Fibroblast of lung (primary cell): Measurements from ENCODE around the gene OR2AT4. TPM values are rescaled to one million over a fixed set of nuclear protein-coding genes. Genes with fewer than 3 reads are reported as not detected.
"Not testable (repeated sequence)": the region's sequence is repeated elsewhere in the genome, so short reads cannot be mapped to it uniquely, and the experiment has no call there.

Experiments used
- DNase-seq, 2 donors: peaks; one replicate each; pipeline versions ENCODE4 v3.0.0 to v3.0.0-alpha.2; 2010; ENCODE audit warnings: low read depth in 2 of 2
- H2AFZ ChIP-seq: 2 replicates; pipeline ENCODE4 v1.5.1; 2012; ENCODE audit warnings: low read length, control low read depth, inconsistent platforms
- H3K27ac ChIP-seq: 2 replicates; pipeline ENCODE4 v1.5.1; 2011; ENCODE audit warnings: low read length, control low read depth; ENCODE audit not compliant: insufficient read depth
- H3K27me3 ChIP-seq: 2 replicates; pipeline ENCODE4 v1.5.1; 2011; ENCODE audit warnings: mild to moderate bottlenecking, low read length; ENCODE audit not compliant: control insufficient read depth, insufficient read depth
- H3K36me3 ChIP-seq: 2 replicates; pipeline ENCODE4 v1.5.1; 2011; ENCODE audit warnings: low read length; ENCODE audit not compliant: control insufficient read depth, insufficient read depth
- H3K4me1 ChIP-seq: 2 replicates; pipeline ENCODE4 v1.5.1; 2011; ENCODE audit warnings: low read length; ENCODE audit not compliant: control insufficient read depth, insufficient read depth; ENCODE audit errors: extremely low read depth
- H3K4me2 ChIP-seq: 2 replicates; pipeline ENCODE4 v1.5.1; 2011; ENCODE audit warnings: low read length, control low read depth; ENCODE audit not compliant: insufficient read depth; ENCODE audit errors: extremely low read depth
- H3K4me3 ChIP-seq, 4 experiments: fragments of 200-600 bp in 1 of 4; sonication (generic) in 1 of 4; replicated peaks in 1 of 4; 2 replicates each; pipeline ENCODE4 v1.5.1; 2011 to 2016; ENCODE audit warnings: low read length in 4 of 4, low read depth in 3 of 4, mild to moderate bottlenecking in 3 of 4, control low read depth in 2 of 4, inconsistent platforms in 1 of 4, mixed read lengths in 1 of 4; ENCODE audit not compliant: insufficient read depth in 1 of 4; ENCODE audit errors: control extremely low read depth in 1 of 4
- H3K79me2 ChIP-seq: 2 replicates; pipeline ENCODE4 v1.5.1; 2012; ENCODE audit warnings: mild to moderate bottlenecking, low read length, inconsistent platforms; ENCODE audit not compliant: control insufficient read depth, insufficient read depth
- H3K9ac ChIP-seq: 2 replicates; pipeline ENCODE4 v1.5.1; 2011; ENCODE audit warnings: mild to moderate bottlenecking, low read length, control low read depth; ENCODE audit not compliant: insufficient read depth
- H3K9me3 ChIP-seq: 2 replicates; pipeline ENCODE4 v1.5.1; 2012; ENCODE audit warnings: low read depth, low read length; ENCODE audit not compliant: control insufficient read depth, insufficient read depth
- H4K20me1 ChIP-seq: 2 replicates; pipeline ENCODE4 v1.5.1; 2011; ENCODE audit warnings: low read length; ENCODE audit not compliant: control insufficient read depth, insufficient read depth; ENCODE audit errors: extremely low read depth
- EZH2 ChIP-seq: IDR thresholded peaks from 2 replicates; pipeline ENCODE4 v1.5.1; 2012; ENCODE audit warnings: low read length, control low read depth, mild to moderate bottlenecking; ENCODE audit errors: missing control alignments
- polyA plus RNA-seq, 2 donors: library from polyadenylated mRNA; depleted of rRNA in 1 of 2; stranded (reverse) in 1 of 2; unstranded in 1 of 2; fragments of >200 nt; gene quantifications; 2 replicates each; pipeline ENCODE4 v1.2.1, GENCODE V29; 2011 to 2012; ENCODE audit warnings: missing spikeins in 1 of 2
- total RNA-seq: library from RNA; depleted of rRNA; stranded (reverse); fragments of >200 nt; gene quantifications from 2 replicates; pipeline ENCODE4 v1.2.1, GENCODE V29; 2014
- TF ChIP-seq, protein P1 (sequence below), 2 donors: IDR thresholded peaks in 1 of 2; conservative IDR thresholded peaks in 1 of 2; 1 replicate in 1 of 2; 2 replicates in 1 of 2; pipeline ENCODE4 v1.5.1; 2011 to 2012; ENCODE audit warnings: low read length in 2 of 2, control low read depth in 1 of 2, inconsistent platforms in 1 of 2, low read depth in 1 of 2, mild to moderate bottlenecking in 1 of 2

OR2AT4 gene
- total and polyA plus RNA-seq, 2 donors (not counting 1 experiment from before 2014, with no cell fraction given) = not detected

DNA sequence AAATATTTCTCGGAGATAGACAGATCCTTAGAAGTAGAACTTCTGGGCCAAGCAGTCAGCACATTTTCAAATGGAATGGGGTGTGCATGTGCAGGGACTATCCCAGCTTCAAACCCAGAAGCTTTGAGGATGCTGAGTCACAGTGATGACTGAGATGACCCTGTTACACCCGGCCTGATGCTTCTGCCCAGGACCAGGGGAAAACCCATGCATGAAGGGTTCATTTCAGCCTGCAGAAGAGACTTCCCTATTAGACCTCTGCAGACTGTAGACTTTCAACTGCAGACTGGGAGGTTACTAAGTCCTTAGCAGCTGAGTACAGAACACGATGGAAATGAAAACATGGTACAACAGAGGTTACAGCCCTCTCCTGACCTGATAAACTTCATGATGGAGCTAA lies 3.6 kb upstream of the OR2AT4 start:
- Histone ChIP-seq H3K27ac (no peak overlapping the region), H3K27me3 (peaks cover 6% of the 10 kb centered on the region), H3K79me2 (no peaks in the 10 kb centered on the region), H3K9ac (no peak overlapping the region), H3K4me2 (no peak overlapping the region), H3K9me3 (no peaks in the 10 kb centered on the region), H3K36me3 (no peaks in the 10 kb centered on the region), H3K4me1 (peaks cover 7% of the 10 kb centered on the region), H2AFZ (no peak overlapping the region), H3K4me3 (no peak overlapping the region), H4K20me1 (no peaks in the 10 kb centered on the region)
- no peak for TF ChIP-seq EZH2
- DNase-seq = peak in 1 of 2 donors; percentile 41

DNA sequence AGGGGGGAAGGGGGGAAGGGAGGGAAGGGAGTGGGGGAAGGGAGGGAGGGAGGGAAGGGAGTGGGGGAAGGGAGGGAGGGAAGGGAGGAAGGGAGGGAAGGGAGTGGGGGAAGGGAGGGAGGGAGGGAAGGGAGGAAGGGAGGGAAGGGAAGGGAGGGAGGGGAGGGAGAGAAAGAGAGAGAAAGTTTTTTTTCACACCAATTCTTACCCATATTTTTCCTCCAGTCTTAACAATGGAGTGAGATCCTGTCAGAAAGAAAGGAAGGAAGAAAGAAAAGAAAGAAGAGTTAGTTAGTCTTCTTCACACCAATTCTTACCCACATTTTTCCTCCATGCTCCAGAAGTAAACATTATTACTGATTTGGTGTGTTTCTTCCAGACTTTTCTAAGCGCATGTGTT lies 3.0 kb upstream of the OR2AT4 start:
- no peak overlapping the region for H3K4me2 ChIP-seq
- H3K9me3 ChIP-seq = no peaks in the 10 kb centered on the region
- no peak for DNase-seq
- peaks cover 7% of the 10 kb centered on the region for H3K4me1 ChIP-seq
- no peak overlapping the region for H3K27ac ChIP-seq
- peaks cover 11% of the 10 kb centered on the region for H3K27me3 ChIP-seq
- H4K20me1 ChIP-seq = no peaks in the 10 kb centered on the region
- no peaks in the 10 kb centered on the region for H3K36me3 ChIP-seq
- H3K4me3 ChIP-seq = no peak overlapping the region
- no peak overlapping the region for H3K9ac ChIP-seq
- no peaks in the 10 kb centered on the region for H3K79me2 ChIP-seq
- no peak overlapping the region for H2AFZ ChIP-seq
- TF ChIP-seq EZH2 = no peak
- TF ChIP-seq, protein P1, sequence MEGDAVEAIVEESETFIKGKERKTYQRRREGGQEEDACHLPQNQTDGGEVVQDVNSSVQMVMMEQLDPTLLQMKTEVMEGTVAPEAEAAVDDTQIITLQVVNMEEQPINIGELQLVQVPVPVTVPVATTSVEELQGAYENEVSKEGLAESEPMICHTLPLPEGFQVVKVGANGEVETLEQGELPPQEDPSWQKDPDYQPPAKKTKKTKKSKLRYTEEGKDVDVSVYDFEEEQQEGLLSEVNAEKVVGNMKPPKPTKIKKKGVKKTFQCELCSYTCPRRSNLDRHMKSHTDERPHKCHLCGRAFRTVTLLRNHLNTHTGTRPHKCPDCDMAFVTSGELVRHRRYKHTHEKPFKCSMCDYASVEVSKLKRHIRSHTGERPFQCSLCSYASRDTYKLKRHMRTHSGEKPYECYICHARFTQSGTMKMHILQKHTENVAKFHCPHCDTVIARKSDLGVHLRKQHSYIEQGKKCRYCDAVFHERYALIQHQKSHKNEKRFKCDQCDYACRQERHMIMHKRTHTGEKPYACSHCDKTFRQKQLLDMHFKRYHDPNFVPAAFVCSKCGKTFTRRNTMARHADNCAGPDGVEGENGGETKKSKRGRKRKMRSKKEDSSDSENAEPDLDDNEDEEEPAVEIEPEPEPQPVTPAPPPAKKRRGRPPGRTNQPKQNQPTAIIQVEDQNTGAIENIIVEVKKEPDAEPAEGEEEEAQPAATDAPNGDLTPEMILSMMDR (conservative IDR thresholded peaks at IDR 0.05 in 1 of 2, IDR thresholded peaks at IDR 0.05 in 1 of 2; ENCODE audit: low read depth in 1 of 2, low read length in 2 of 2) = no peak

DNA sequence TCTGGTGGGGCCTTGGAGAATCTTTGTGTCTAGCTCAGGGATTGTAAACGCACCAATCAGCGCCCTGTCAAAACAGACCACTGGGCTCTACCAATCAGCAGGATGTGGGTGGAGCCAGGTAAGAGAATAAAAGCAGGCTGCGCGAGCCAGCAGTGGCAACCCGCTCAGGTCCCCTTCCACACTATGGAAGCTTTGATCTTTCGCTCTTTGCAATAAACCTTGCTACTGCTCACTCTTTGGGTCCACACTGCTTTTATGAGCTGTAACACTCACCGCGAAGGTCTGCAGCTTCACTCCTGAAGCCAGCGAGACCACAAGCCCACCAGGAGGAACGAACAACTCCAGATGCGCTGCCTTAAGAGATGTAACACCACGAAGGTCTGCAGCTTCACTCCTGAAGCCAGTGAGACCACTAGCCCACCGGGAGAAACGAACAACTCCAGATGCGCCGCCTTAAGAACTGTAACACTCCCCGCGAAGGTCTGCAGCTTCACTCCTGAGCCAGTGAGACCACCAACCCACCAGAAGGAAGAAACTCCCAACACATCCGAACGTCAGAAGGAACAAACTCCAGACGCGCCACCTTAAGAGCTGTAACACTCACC lies 2.3 kb upstream of the OR2AT4 start:
- not testable (repeated sequence) for DNase-seq, H3K4me2 ChIP-seq, H3K36me3 ChIP-seq, H3K4me1 ChIP-seq, H3K27ac ChIP-seq, H3K9me3 ChIP-seq, H4K20me1 ChIP-seq, H3K9ac ChIP-seq, H3K79me2 ChIP-seq, H3K4me3 ChIP-seq, H2AFZ ChIP-seq
- peaks cover 16% of the 10 kb centered on the region for H3K27me3 ChIP-seq

DNA sequence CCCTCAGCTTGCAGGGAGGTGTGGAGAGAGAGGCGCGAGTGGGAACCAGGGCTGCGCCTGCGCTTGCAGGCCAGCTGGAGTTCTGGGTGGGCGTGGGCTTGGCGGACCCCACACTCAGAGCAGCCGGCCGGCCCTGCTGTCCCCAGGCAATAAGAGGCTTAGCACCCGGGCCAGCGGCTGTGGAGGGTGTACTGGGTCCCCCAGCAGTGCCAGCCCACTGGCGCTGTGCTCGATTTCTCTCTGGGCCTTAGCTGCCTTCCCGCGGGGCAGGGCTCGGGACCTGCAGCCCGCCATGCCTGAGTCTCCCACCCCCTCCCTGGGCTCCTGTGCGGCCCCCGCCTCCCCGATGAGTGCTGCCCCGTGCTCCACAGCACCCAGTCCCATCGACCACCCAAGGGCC lies 1.5 kb upstream of the OR2AT4 start:
- not testable (repeated sequence) for H4K20me1 ChIP-seq, H3K79me2 ChIP-seq, DNase-seq, H3K4me1 ChIP-seq, H3K9ac ChIP-seq, H3K9me3 ChIP-seq, H3K27ac ChIP-seq, H2AFZ ChIP-seq, H3K4me3 ChIP-seq, H3K4me2 ChIP-seq, H3K36me3 ChIP-seq
- peaks cover 16% of the 10 kb centered on the region for H3K27me3 ChIP-seq
